Measurements from ENCODE around the gene RUNX2.

The RUNX2 gene

GRCh38 chr6:45689926-45690615, 361.9 kb downstream of the RUNX2 start:
- no peak for DNase-seq

- DNase-seq, result no peak
Measured at GRCh38 chr6:45690846-45691245, 362.7 kb downstream of the RUNX2 start.

GRCh38 chr6:45691426-45691825, 363.3 kb downstream of the RUNX2 start:
- no peak for DNase-seq

- no peak for DNase-seq
Measured at GRCh38 chr6:45692021-45692420, 363.9 kb downstream of the RUNX2 start.

- no peak for DNase-seq
Measured at GRCh38 chr6:45696738-45697137, 368.6 kb downstream of the RUNX2 start.

- DNase-seq, result no peak
Measured at GRCh38 chr6:45697605-45698004, 369.5 kb downstream of the RUNX2 start.

- no peak for DNase-seq
Measured at GRCh38 chr6:45698046-45698445, 369.9 kb downstream of the RUNX2 start.

GRCh38 chr6:45699663-45700062, 371.5 kb downstream of the RUNX2 start:
- DNase-seq, result no peak

GRCh38 chr6:45702849-45703739, 375.0 kb downstream of the RUNX2 start:
- DNase-seq, result no peak

- no peak for DNase-seq
Measured at GRCh38 chr6:45704056-45704800, 376.1 kb downstream of the RUNX2 start.

GRCh38 chr6:45705137-45705855, 377.2 kb downstream of the RUNX2 start:
- no peak for DNase-seq

GRCh38 chr6:45706319-45706718, 378.2 kb downstream of the RUNX2 start:
- no peak for DNase-seq

GRCh38 chr6:45707176-45707575, 379.0 kb downstream of the RUNX2 start:
- DNase-seq, result no peak

GRCh38 chr6:45709781-45710220, 381.7 kb downstream of the RUNX2 start:
- no peak for DNase-seq

GRCh38 chr6:45710304-45710821, 382.2 kb downstream of the RUNX2 start:
- DNase-seq, result no peak

GRCh38 chr6:45712076-45712475, 383.9 kb downstream of the RUNX2 start:
- DNase-seq, result no peak

- no peak for DNase-seq
Measured at GRCh38 chr6:45712786-45713185, 384.7 kb downstream of the RUNX2 start.
